Endothelial cell of umbilical vein (primary cell): ENCODE data around the gene CPB1. TPM values are rescaled to one million over a fixed set of nuclear protein-coding genes. Genes with fewer than 3 reads are reported as not detected.

Experiments
- BruUV-seq: library from RNA; stranded (reverse); fragments of 400-500 nt; replicated peaks from 2 replicates; lab custom pipeline; 2021; lab: Mats Ljungman, UMichigan
- CTCF ChIA-PET: fragments of 300-600, 350-600 bp; sonication (Branson Sonifier 250); formaldehyde crosslinking; loops from one replicate; lab custom pipeline; 2021; ENCODE audit warnings: antibody characterized with exemption, inconsistent platforms; lab: Charles Lee
- POLR2A ChIA-PET: fragments of 300-600, 350-600 bp; sonication (Branson Sonifier 250); formaldehyde crosslinking; loops from one replicate; lab custom pipeline; 2021; ENCODE audit warnings: antibody characterized with exemption, inconsistent platforms; lab: Charles Lee
- DNase-seq: peaks from one replicate; pipeline ENCODE4 v3.0.0-alpha.2; 2011; ENCODE audit warnings: low read depth, low spot score
- FAIRE-seq: peaks from 2 replicates; lab custom pipeline; 2011; peaks lifted over from hg19 to GRCh38; lab: Jason Lieb, UNC
- H2AFZ ChIP-seq: 2 replicates; pipeline ENCODE4 v1.6.0; 2012; ENCODE audit warnings: low read depth, low read length, control low read depth, inconsistent platforms
- H3K27ac ChIP-seq: 2 replicates; pipeline ENCODE4 v1.5.1; 2011; ENCODE audit warnings: low read depth, mild to moderate bottlenecking, control low read depth, low read length, moderate library complexity; ENCODE audit not compliant: insufficient read depth
- H3K27me3 ChIP-seq, 2 experiments: 2 replicates each; pipeline versions ENCODE4 v1.6.0 to v1.6.1; 2011; ENCODE audit warnings: low read length in 2 of 2, mixed read lengths in 1 of 2; ENCODE audit not compliant: control insufficient read depth in 2 of 2, insufficient read depth in 2 of 2
- H3K36me3 ChIP-seq, 2 experiments: 2 replicates in 1 of 2; 3 replicates in 1 of 2; pipeline ENCODE4 v1.5.1; 2011; ENCODE audit warnings: low read length in 2 of 2, mild to moderate bottlenecking in 1 of 2, moderate library complexity in 1 of 2; ENCODE audit not compliant: control insufficient read depth in 2 of 2, insufficient read depth in 2 of 2; ENCODE audit errors: extremely low read depth in 1 of 2
- H3K4me1 ChIP-seq: 3 replicates; pipeline ENCODE4 v1.5.1; 2011; ENCODE audit warnings: mild to moderate bottlenecking, low read length; ENCODE audit not compliant: control insufficient read depth, insufficient read depth; ENCODE audit errors: extremely low read depth
- H3K4me2 ChIP-seq: 2 replicates; pipeline ENCODE4 v1.6.1; 2011; ENCODE audit warnings: low read length, control low read depth, mixed read lengths; ENCODE audit not compliant: insufficient read depth
- H3K4me3 ChIP-seq, 3 experiments: fragments of 200-600 bp in 1 of 3; sonication (generic), shearing (Covaris generic) in 1 of 3; replicated peaks in 1 of 3; 2 replicates each; pipeline ENCODE4 v1.5.1; 2011 to 2016; ENCODE audit warnings: control low read depth in 3 of 3, low read length in 3 of 3, mild to moderate bottlenecking in 2 of 3, inconsistent platforms in 1 of 3, low read depth in 1 of 3, moderate library complexity in 1 of 3; ENCODE audit not compliant: insufficient read depth in 1 of 3
- H3K79me2 ChIP-seq: 2 replicates; pipeline ENCODE4 v1.6.0; 2012; ENCODE audit warnings: low read length, inconsistent platforms; ENCODE audit not compliant: control insufficient read depth, insufficient read depth
- H3K9ac ChIP-seq: replicated peaks from 2 replicates; pipeline ENCODE3; 2011; ENCODE audit warnings: low read length, control low read depth; ENCODE audit not compliant: insufficient read depth; ENCODE audit errors: extremely low read depth
- H3K9me1 ChIP-seq: replicated peaks from 3 replicates; pipeline ENCODE4 v1.6.0; 2011; ENCODE audit warnings: mild to moderate bottlenecking, low read length; ENCODE audit not compliant: control insufficient read depth, insufficient read depth; ENCODE audit errors: extremely low read depth
- H3K9me3 ChIP-seq: replicated peaks from 2 replicates; pipeline ENCODE4 v1.5.1; 2012; ENCODE audit warnings: low read length, inconsistent platforms; ENCODE audit not compliant: control insufficient read depth, insufficient read depth
- H4K20me1 ChIP-seq: replicated peaks from 2 replicates; pipeline ENCODE3; 2011; ENCODE audit warnings: mild to moderate bottlenecking, low read length; ENCODE audit not compliant: control insufficient read depth, insufficient read depth; ENCODE audit errors: extremely low read depth
- CTCF ChIP-seq, 2 donors: IDR thresholded peaks; 1 replicate in 1 of 2; 2 replicates in 1 of 2; pipeline ENCODE4 v1.5.1; 2011; ENCODE audit warnings: low read length in 2 of 2, mild to moderate bottlenecking in 2 of 2, moderate library complexity in 2 of 2, control low read depth in 1 of 2, inconsistent platforms in 1 of 2, low read depth in 1 of 2; ENCODE audit not compliant: insufficient read depth in 1 of 2; ENCODE audit errors: extremely low read depth in 1 of 2
- EZH2 ChIP-seq: IDR thresholded peaks from 2 replicates; pipeline ENCODE4 v1.6.1; 2012; ENCODE audit warnings: borderline replicate concordance, low read depth, mild to moderate bottlenecking, moderate library complexity, low read length, inconsistent platforms; ENCODE audit not compliant: severe bottlenecking
- FOS ChIP-seq: IDR thresholded peaks from 2 replicates; pipeline ENCODE4 v1.6.1; 2011; ENCODE audit warnings: mild to moderate bottlenecking, low read length, moderate library complexity, borderline replicate concordance; ENCODE audit not compliant: insufficient read depth
- GATA2 ChIP-seq: IDR thresholded peaks from 2 replicates; pipeline ENCODE4 v1.7.0; 2011; ENCODE audit warnings: low read depth, mild to moderate bottlenecking, moderate library complexity, mixed read lengths, low read length; ENCODE audit not compliant: insufficient read length, insufficient read depth
- JUN ChIP-seq: IDR thresholded peaks from 2 replicates; pipeline ENCODE4 v1.6.1; 2011; ENCODE audit warnings: borderline replicate concordance, low read depth; ENCODE audit not compliant: insufficient read length, insufficient read depth
- MAX ChIP-seq: IDR thresholded peaks from 2 replicates; pipeline ENCODE4 v1.6.1; 2011; ENCODE audit not compliant: insufficient read depth, insufficient read length
- MYC ChIP-seq: IDR thresholded peaks from one replicate; pipeline ENCODE4 v1.6.1; 2011; ENCODE audit warnings: mild to moderate bottlenecking, low read depth, low read length
- POLR2A ChIP-seq: IDR thresholded peaks from 2 replicates; pipeline ENCODE4 v1.6.1; 2012; ENCODE audit warnings: low read depth, mild to moderate bottlenecking, control low read depth, low read length
- POLR2AphosphoS5 ChIP-seq: IDR thresholded peaks from 2 replicates; pipeline ENCODE4 v1.6.1; 2012; ENCODE audit warnings: low read depth, mild to moderate bottlenecking, control low read depth, low read length, moderate library complexity; ENCODE audit not compliant: insufficient read depth
- dilution Hi-C: fragments of 300-500 bp; cut with MboI; formaldehyde crosslinking; loops from one replicate; pipeline ENCODE4 v1.15.0; 2019; ENCODE audit warnings: low sequenced_read_pairs; ENCODE audit not compliant: extremely low pct_ligation_motif_present
- intact Hi-C: fragments of 100-400 bp; cut with micrococcal nuclease; formaldehyde crosslinking; loops from one replicate; pipeline ENCODE4 v1.10.0; 2022
- polyA plus RNA-seq, 4 experiments: library from polyadenylated mRNA; depleted of rRNA in 3 of 4; stranded (reverse) in 3 of 4; unstranded in 1 of 4; fragments of >200 nt; gene quantifications; 2 replicates each; pipeline versions ENCODE4 v1.2.1 to v1.2.3, GENCODE V29; 2011 to 2012; ENCODE audit warnings: missing spikeins in 1 of 4
- total RNA-seq: library from RNA; stranded (reverse); gene quantifications from 2 replicates; pipeline ENCODE4 v1.2.3, GENCODE V29; 2021

Gene CPB1
- total and polyA plus RNA-seq, 2 donors (not counting 3 experiments of a cell fraction or from before 2014, with no cell fraction given), result not detected

- Histone ChIP-seq H3K4me3 (no peak overlapping the region), H3K9me3 (no peaks in the 10 kb centered on the region), H3K36me3 (no peaks in the 10 kb centered on the region), H4K20me1 (no peaks in the 10 kb centered on the region), H3K9ac (no peak overlapping the region), H3K9me1 (no peaks in the 10 kb centered on the region), H3K4me2 (no peak overlapping the region), H3K4me1 (no peaks in the 10 kb centered on the region), H3K79me2 (no peaks in the 10 kb centered on the region), H3K27me3 (peaks cover 3 to 20% of the 10 kb centered on the region in 2 experiments), H3K27ac (no peak overlapping the region), H2AFZ (no peak overlapping the region)
- ChIA-PET CTCF (no interaction called here), POLR2A (no interaction called here)
- BruUV-seq, result no TSS peak
- TF ChIP-seq FOS (no peak), POLR2AphosphoS5 (no peak), CTCF (IDR thresholded peaks at IDR 0.05; ENCODE audit: extremely low read depth in 1 of 2, insufficient read depth in 1 of 2, low read depth in 1 of 2, low read length in 2 of 2) (no peak), POLR2A (no peak), MAX (no peak), GATA2 (no peak), JUN (no peak), MYC (no peak), EZH2 (no peak)
- dilution Hi-C loops, result no loop called here
- intact Hi-C loops, result no loop called here
- FAIRE-seq (no peak), DNase-seq (no peak)
Observed at GRCh38 chr3:148828136-148828690, 602 bp downstream of the CPB1 start.
